ENCODE results near the gene CCR8. TPM values are rescaled to one million over a fixed set of nuclear protein-coding genes. Genes with fewer than 3 reads are reported as not detected.

CCR8 gene
- total and polyA plus RNA-seq, 5 donors = not detected

DNA sequence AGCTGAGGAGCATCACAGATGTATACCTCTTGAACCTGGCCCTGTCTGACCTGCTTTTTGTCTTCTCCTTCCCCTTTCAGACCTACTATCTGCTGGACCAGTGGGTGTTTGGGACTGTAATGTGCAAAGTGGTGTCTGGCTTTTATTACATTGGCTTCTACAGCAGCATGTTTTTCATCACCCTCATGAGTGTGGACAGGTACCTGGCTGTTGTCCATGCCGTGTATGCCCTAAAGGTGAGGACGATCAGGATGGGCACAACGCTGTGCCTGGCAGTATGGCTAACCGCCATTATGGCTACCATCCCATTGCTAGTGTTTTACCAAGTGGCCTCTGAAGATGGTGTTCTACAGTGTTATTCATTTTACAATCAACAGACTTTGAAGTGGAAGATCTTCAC is 3.0 kb downstream of the CCR8 start:
- H3K27ac ChIP-seq (ENCODE audit: low read length) = no peak overlapping the region
- no peaks in the 10 kb centered on the region for H3K9me3 ChIP-seq (ENCODE audit: control insufficient read depth, low read length)
- no peaks in the 10 kb centered on the region for H3K27me3 ChIP-seq (ENCODE audit: control insufficient read depth, insufficient read depth)
- DNase-seq (no peak), ATAC-seq (peak in 1 of 2 donors; percentile 47)
- 76% methylated on average over 4 of the region's 4 CpGs for WGBS
- no peaks in the 10 kb centered on the region for H3K4me1 ChIP-seq (ENCODE audit: control insufficient read depth, insufficient read depth, low read length)
- intact Hi-C loops (cut with DNase I) = no loop called here
- H3K4me3 ChIP-seq (ENCODE audit: low read length) = no peak overlapping the region

DNA sequence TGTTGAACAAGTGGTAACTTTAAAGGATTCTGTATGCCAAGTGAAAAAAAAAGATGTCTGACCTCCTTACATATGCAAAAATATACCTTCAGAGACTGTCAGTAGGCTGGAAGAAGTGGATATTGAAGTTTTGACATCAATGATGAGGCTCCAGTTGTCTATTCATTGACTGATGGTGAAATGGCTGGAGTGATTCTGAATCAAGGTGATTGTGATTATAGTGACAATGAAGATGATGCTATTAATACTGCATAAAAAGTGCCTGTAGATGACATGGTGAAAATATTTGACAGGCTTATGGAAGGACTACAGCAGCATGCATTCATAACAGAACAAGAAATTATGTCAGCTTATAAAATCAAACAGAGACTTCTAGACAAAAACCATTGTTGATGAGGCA is 4.1 kb downstream of the CCR8 start:
- intact Hi-C loops (cut with DNase I) = no loop called here
- H3K27me3 ChIP-seq (ENCODE audit: control insufficient read depth, insufficient read depth) = no peaks in the 10 kb centered on the region
- H3K4me3 ChIP-seq (ENCODE audit: low read length) = no peak overlapping the region
- DNase-seq (no peak), ATAC-seq (no peak)
- no peaks in the 10 kb centered on the region for H3K9me3 ChIP-seq (ENCODE audit: control insufficient read depth, low read length)
- no peak overlapping the region for H3K27ac ChIP-seq (ENCODE audit: low read length)
- no peaks in the 10 kb centered on the region for H3K4me1 ChIP-seq (ENCODE audit: control insufficient read depth, insufficient read depth, low read length)

DNA sequence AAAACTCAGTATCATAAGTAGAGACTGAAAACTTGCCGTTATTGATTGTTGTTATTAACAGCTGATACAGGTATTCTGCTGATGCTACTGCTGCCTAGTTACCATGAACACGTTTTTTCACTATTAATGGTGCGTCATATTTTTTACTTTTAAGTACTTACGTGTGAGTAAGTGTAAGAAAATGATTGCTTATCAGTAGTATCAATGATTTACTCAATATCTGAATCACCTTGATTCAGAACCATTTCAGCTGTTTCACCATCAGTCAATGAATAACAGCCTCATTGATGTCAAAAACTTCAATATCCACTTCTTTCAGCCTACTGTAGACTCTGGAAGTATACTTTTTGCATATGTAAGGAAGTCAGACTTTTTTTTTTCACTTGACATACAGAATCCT is 4.7 kb downstream of the CCR8 start:
- Histone ChIP-seq H3K4me1 (ENCODE audit: control insufficient read depth, insufficient read depth, low read length) (no peaks in the 10 kb centered on the region), H3K4me3 (ENCODE audit: low read length) (no peak overlapping the region), H3K9me3 (ENCODE audit: control insufficient read depth, low read length) (no peaks in the 10 kb centered on the region), H3K27me3 (ENCODE audit: control insufficient read depth, insufficient read depth) (no peaks in the 10 kb centered on the region), H3K27ac (ENCODE audit: low read length) (no peak overlapping the region)
- no peak for DNase-seq
- WGBS = 80% methylated on average over 4 of the region's 4 CpGs
- intact Hi-C loops (cut with DNase I) = no loop called here
- ATAC-seq = no peak

GRCh38 chr3:39338201-39338600 is 8.7 kb downstream of the CCR8 start:
- DNase-seq = no peak
- WGBS = 69% methylated on average over 1 of the region's 1 CpG
- no peaks in the 10 kb centered on the region for H3K27me3 ChIP-seq (ENCODE audit: control insufficient read depth, insufficient read depth)
- H3K27ac ChIP-seq (ENCODE audit: low read length) = no peak overlapping the region
- no peaks in the 10 kb centered on the region for H3K4me1 ChIP-seq (ENCODE audit: control insufficient read depth, insufficient read depth, low read length)
- ATAC-seq = no peak
- intact Hi-C loops (cut with DNase I) = no loop called here
- H3K9me3 ChIP-seq (ENCODE audit: control insufficient read depth, low read length) = no peaks in the 10 kb centered on the region
- H3K4me3 ChIP-seq (ENCODE audit: low read length) = no peak overlapping the region

GRCh38 chr3:39339086-39339485 is 9.6 kb downstream of the CCR8 start:
- Histone ChIP-seq H3K4me1 (ENCODE audit: control insufficient read depth, insufficient read depth, low read length) (no peaks in the 10 kb centered on the region), H3K27ac (ENCODE audit: low read length) (no peak overlapping the region), H3K4me3 (ENCODE audit: low read length) (no peak overlapping the region), H3K27me3 (ENCODE audit: control insufficient read depth, insufficient read depth) (no peaks in the 10 kb centered on the region), H3K9me3 (ENCODE audit: control insufficient read depth, low read length) (no peaks in the 10 kb centered on the region)
- DNase-seq (no peak), ATAC-seq (no peak)
- WGBS = 81% methylated on average over 1 of the region's 1 CpG
- intact Hi-C loops (cut with DNase I) = no loop called here

DNA sequence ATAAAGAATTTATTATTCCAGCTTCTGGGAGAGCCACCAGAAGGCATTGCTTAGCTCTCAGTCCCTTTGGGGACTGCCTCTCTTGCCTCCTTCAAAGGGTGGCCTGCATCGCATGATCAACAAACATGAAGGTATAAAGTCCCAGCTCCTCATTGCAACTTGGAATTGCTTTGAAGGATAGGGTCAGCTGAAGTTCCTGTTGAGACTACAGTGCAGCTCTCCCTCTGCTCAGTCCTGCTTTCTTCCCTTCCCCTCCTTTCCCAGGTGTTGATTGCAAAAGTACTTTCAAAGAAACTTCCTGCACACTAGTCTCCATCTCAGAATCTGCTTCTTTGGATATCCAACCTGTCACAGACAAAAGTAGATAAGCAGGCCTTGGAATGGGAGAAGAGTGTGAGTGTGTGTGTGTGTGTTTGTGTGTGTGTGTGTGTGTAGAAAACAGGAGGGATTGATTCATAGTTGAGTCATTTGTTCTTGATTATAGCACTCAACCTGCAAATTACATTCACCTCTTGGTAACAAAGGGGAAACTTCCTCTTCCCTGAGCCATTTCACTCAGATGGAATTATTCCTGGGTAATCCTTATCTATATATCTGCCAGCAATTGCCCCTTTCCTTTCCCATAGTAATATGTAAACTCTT is 13.7 kb downstream of the CCR8 start:
- intact Hi-C loops (cut with DNase I) = no loop called here
- H3K9me3 ChIP-seq (ENCODE audit: control insufficient read depth, low read length) = no peaks in the 10 kb centered on the region
- ATAC-seq (no peak), DNase-seq (no peak)
- WGBS = 91% methylated on average over 1 of the region's 1 CpG
- no peaks in the 10 kb centered on the region for H3K4me1 ChIP-seq (ENCODE audit: control insufficient read depth, insufficient read depth, low read length)
- no peak overlapping the region for H3K27ac ChIP-seq (ENCODE audit: low read length)
- no peaks in the 10 kb centered on the region for H3K27me3 ChIP-seq (ENCODE audit: control insufficient read depth, insufficient read depth)
- H3K4me3 ChIP-seq (ENCODE audit: low read length) = no peak overlapping the region

DNA sequence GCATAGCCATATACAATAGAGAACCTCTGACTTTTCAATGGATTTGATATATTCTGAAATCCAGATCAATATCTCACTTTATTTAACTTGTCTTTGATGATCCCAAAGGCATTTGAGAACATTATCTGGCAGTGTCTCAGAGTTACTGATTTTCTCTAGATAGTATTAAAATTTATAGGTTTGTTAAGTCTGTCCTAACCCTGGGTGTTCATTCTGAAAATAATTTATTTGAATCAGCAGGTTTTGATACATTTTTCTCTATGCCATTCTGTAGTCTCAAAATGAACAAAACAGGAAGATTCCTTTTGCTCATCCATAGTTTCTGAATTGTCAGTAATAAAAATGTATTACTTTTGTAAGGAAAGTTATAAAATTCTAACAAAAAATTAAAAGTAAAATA is 14.3 kb downstream of the CCR8 start:
- no peak overlapping the region for H3K4me3 ChIP-seq (ENCODE audit: low read length)
- intact Hi-C loops (cut with DNase I) = no loop called here
- ATAC-seq = no peak
- no peak overlapping the region for H3K27ac ChIP-seq (ENCODE audit: low read length)
- H3K9me3 ChIP-seq (ENCODE audit: control insufficient read depth, low read length) = no peaks in the 10 kb centered on the region
- no peaks in the 10 kb centered on the region for H3K27me3 ChIP-seq (ENCODE audit: control insufficient read depth, insufficient read depth)
- H3K4me1 ChIP-seq (ENCODE audit: control insufficient read depth, insufficient read depth, low read length) = no peaks in the 10 kb centered on the region
- no peak for DNase-seq

GRCh38 chr3:39344746-39345344 is 15.3 kb downstream of the CCR8 start:
- no peaks in the 10 kb centered on the region for H3K27me3 ChIP-seq (ENCODE audit: control insufficient read depth, insufficient read depth)
- no peaks in the 10 kb centered on the region for H3K9me3 ChIP-seq (ENCODE audit: control insufficient read depth, low read length)
- intact Hi-C loops (cut with DNase I) = no loop called here
- H3K4me3 ChIP-seq (ENCODE audit: low read length) = no peak overlapping the region
- H3K27ac ChIP-seq (ENCODE audit: low read length) = no peak overlapping the region
- DNase-seq (no peak), ATAC-seq (no peak)
- H3K4me1 ChIP-seq (ENCODE audit: control insufficient read depth, insufficient read depth, low read length) = no peaks in the 10 kb centered on the region

DNA sequence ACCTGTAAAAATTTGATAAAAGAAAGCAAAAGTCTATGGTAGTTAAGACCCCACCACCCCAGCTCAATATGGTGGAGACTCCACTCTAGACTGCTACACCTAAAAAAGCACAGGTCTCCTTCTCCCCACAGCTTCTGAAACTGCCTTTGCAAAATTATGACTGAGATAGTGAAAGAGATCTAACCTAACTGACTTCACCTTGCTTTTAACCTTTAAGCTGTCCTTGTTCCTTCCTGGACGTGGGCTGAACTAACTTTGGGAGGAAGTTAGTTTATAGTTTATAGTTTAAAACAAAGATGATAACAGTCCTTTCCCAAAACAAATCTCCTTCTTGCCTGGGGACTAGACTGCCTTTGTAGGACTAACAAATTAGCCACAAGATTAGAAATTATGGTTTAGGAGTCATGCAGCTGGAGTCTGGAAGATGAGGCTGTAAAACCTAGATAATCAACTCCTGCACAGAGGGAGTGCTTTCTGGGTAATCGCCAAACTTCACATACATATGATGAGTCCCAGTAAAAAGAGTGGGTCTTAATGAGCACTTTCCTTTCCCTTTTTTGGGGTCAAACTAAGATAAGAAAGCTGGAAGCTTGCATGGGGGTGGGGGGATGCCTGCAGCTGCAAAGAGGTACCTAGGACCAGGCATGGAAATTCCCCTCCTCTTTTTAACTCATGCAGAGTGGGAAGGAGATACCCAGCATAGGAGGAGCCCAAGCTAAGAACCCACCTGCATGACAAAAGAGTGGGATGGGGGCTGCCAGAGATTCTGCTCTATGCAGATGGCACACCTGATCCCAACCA is 17.5 kb downstream of the CCR8 start:
- H3K4me1 ChIP-seq (ENCODE audit: control insufficient read depth, insufficient read depth, low read length) = no peaks in the 10 kb centered on the region
- H3K9me3 ChIP-seq (ENCODE audit: control insufficient read depth, low read length) = no peaks in the 10 kb centered on the region
- ATAC-seq = no peak
- intact Hi-C loops (cut with DNase I) = no loop called here
- no peaks in the 10 kb centered on the region for H3K27me3 ChIP-seq (ENCODE audit: control insufficient read depth, insufficient read depth)
- H3K4me3 ChIP-seq (ENCODE audit: low read length) = no peak overlapping the region
- 38% methylated on average over 2 of the region's 2 CpGs for WGBS
- no peak for DNase-seq
- no peak overlapping the region for H3K27ac ChIP-seq (ENCODE audit: low read length)

- DNase-seq (no peak), ATAC-seq (no peak)
- Histone ChIP-seq H3K9me3 (ENCODE audit: control insufficient read depth, low read length) (no peaks in the 10 kb centered on the region), H3K4me1 (ENCODE audit: control insufficient read depth, insufficient read depth, low read length) (no peaks in the 10 kb centered on the region), H3K4me3 (ENCODE audit: low read length) (no peak overlapping the region), H3K27me3 (ENCODE audit: control insufficient read depth, insufficient read depth) (no peaks in the 10 kb centered on the region), H3K27ac (ENCODE audit: low read length) (no peak overlapping the region)
- intact Hi-C loops (cut with DNase I) = no loop called here
- WGBS = 23% methylated on average over 3 of the region's 3 CpGs
Measured at GRCh38 chr3:39347586-39347876, 18.0 kb downstream of the CCR8 start.

DNA sequence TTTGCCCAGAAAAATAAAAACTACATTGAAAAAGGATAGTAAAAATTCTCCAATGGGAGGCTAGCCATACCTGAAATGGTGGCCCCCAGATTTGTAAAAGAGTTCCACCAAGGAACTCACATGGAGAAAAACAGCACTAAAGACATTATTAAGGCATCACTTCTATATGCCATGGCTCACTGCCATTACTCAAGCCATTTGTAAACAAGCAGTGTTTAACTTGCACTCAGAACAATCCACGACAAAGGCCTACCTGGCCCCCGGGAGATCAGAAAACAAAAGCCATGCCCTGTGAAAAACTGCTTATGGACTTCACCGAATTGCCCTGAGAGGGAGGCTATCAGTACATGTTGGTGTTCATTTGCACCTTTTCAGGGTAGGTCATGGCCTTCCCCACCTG is 19.6 kb downstream of the CCR8 start:
- H3K9me3 ChIP-seq (ENCODE audit: control insufficient read depth, low read length) = no peaks in the 10 kb centered on the region

More for the DNA sequence above, 19.6 kb downstream of the CCR8 start:
- Histone ChIP-seq H3K4me3 (ENCODE audit: low read length) (no peak overlapping the region), H3K4me1 (ENCODE audit: control insufficient read depth, insufficient read depth, low read length) (no peaks in the 10 kb centered on the region), H3K27ac (ENCODE audit: low read length) (no peak overlapping the region), H3K27me3 (ENCODE audit: control insufficient read depth, insufficient read depth) (no peaks in the 10 kb centered on the region)
- 52% methylated on average over 3 of the region's 3 CpGs for whole genome bisulfite sequencing
- intact Hi-C loops (cut with DNase I) = no loop called here
- DNase-seq (no peak), ATAC-seq (no peak)
